Umbilical cord (tissue), 2 donors: Measurements from ENCODE around the gene IGSF9. TPM values are rescaled to one million over a fixed set of nuclear protein-coding genes. Genes with fewer than 3 reads are reported as not detected.

Experiments used
- DNase-seq: peaks from one replicate; pipeline ENCODE4 v3.0.0-alpha.2; 2015; ENCODE audit warnings: low spot score
- total RNA-seq: library from RNA; depleted of rRNA; stranded (reverse); fragments of >200 nt; gene quantifications from one replicate; pipeline ENCODE4 v1.2.3, GENCODE V29; 2014; ENCODE audit warnings: low replicate concordance; ENCODE audit not compliant: insufficient read depth

The IGSF9 gene, protein sequence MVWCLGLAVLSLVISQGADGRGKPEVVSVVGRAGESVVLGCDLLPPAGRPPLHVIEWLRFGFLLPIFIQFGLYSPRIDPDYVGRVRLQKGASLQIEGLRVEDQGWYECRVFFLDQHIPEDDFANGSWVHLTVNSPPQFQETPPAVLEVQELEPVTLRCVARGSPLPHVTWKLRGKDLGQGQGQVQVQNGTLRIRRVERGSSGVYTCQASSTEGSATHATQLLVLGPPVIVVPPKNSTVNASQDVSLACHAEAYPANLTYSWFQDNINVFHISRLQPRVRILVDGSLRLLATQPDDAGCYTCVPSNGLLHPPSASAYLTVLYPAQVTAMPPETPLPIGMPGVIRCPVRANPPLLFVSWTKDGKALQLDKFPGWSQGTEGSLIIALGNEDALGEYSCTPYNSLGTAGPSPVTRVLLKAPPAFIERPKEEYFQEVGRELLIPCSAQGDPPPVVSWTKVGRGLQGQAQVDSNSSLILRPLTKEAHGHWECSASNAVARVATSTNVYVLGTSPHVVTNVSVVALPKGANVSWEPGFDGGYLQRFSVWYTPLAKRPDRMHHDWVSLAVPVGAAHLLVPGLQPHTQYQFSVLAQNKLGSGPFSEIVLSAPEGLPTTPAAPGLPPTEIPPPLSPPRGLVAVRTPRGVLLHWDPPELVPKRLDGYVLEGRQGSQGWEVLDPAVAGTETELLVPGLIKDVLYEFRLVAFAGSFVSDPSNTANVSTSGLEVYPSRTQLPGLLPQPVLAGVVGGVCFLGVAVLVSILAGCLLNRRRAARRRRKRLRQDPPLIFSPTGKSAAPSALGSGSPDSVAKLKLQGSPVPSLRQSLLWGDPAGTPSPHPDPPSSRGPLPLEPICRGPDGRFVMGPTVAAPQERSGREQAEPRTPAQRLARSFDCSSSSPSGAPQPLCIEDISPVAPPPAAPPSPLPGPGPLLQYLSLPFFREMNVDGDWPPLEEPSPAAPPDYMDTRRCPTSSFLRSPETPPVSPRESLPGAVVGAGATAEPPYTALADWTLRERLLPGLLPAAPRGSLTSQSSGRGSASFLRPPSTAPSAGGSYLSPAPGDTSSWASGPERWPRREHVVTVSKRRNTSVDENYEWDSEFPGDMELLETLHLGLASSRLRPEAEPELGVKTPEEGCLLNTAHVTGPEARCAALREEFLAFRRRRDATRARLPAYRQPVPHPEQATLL
- 3.4 TPM for total RNA-seq

GRCh38 chr1:159945483-159946241 lies at the start of gene IGSF9:
TSS of gene IGSF9 (minus strand) at chr1:159945613. CDS start at chr1:159943454, 2,159 bp downstream.
- DNase-seq = peak; percentile 93

DNA sequence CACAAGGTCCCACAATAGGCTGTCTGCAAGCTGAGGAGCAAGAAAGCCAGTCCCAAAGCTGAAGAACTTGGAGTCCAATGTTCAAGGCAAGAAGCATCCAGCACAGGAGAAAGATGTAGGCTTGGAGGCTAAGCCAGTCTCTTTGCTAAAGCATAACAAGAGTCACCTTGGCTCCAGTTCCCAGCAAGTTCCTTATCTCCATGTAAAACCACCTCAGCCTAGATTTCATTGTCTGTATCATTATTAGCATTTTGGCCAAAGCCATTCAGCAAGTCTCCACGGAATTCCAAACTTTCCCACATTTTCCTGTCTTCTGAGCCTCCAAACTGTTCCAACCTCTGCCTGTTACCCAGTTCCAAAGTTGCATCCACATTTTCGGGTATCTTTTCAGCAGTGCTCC lies 49.5 kb upstream of the IGSF9 start:
- no peak for DNase-seq

DNA sequence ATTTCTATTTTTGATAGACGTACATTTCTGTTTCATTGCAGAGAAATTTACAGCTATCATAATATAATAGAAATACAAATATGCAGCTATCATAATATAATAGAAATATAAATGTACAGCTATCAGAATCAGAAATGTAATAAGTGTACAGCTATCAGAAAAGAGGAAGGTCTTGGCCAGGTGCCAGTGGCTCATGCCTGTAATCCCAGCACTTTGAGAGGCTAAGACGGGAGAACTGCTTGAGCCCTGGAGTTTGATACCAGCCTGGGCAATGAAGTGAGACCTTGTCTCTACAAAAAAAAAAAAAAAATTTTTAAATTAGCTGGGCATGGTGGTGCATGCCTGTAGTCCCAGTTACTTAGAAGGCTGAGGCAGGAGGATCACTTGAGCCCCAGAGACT lies 48.5 kb upstream of the IGSF9 start:
- no peak for DNase-seq

DNA sequence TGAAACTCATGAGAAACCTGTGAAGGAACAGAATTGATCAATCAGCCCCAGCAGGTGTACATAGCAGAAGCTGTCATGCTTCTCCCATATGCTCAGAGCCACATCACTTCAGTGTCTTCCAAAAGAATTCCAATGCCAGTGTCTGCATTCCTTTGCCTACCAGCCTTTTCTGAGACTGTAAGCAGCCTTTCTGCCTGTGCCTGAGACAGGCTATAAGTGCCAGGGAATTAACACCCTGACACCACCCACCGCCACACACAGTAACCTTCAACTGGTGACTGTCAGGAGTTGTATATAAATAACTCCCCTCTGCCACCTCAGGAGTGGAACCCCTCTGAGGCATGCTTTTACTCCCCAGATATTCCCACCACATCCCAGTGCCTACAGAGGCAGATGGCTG lies 46.7 kb upstream of the IGSF9 start:
- no peak for DNase-seq

DNA sequence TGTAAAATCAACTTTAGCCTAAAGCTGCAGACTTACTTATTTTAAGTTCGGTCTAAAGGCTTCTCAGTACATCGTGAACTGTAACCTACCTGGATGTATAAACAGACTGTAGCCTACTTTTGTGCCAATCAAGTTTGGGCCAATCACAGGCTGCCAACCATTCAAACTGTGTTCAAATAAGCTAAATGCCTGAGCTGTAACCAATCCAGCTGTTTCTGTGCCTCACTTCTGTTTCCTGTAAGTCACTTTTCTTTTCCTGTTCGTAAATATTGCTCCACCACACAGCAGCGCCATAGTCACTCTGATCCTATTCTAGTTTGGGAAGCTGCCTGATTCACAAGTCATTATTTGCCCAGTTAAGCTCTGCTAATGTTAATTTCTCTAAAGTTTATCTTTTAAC lies 46.1 kb upstream of the IGSF9 start:
- no peak for DNase-seq

GRCh38 chr1:159990005-159990404 lies 44.6 kb upstream of the IGSF9 start:
- DNase-seq = no peak

- DNase-seq = peak; percentile 64
These were observed 44.2 kb upstream of the IGSF9 start for GRCh38 chr1:159989581-159989980.

GRCh38 chr1:159988006-159988405 lies 42.6 kb upstream of the IGSF9 start:
- no peak for DNase-seq

DNA sequence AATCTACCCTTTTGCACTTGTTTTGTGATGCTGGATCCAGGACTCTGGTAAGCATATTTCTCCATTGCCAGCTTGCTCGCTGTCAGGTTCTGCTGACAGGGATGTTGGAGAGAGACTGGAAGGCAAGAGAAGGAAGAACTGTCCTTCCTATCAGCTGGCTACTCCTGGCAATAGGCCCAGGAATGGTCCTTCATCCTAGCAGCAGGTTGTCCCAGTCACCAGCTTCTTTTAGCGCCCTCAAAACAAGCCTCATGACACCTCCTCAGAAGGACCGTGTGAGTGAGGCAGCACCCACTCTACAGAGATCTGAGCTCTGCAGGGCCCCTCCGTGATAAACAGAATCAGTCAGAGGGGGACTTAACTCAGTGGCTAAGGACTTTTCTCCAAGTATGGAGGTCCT lies 41.8 kb upstream of the IGSF9 start:
- no peak for DNase-seq

DNA sequence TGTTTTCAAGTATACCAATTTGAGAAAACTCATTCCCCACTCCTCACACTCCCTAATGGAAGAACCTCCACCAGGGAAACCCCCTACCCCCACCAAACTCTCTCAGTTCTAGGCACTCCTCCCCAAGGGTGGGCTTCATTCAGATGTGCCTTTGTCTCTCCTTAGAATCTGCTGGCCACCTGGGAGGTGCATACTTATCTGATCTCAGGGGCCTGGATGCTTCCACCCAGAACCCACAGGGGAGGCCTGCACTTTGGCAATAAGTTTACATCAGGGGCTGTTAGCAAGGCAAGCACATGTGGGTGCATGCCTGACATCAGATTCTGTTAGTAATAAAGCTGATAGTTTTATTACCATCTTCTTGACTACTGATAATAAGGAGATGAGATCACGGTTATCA lies 41.1 kb upstream of the IGSF9 start:
- no peak for DNase-seq

DNA sequence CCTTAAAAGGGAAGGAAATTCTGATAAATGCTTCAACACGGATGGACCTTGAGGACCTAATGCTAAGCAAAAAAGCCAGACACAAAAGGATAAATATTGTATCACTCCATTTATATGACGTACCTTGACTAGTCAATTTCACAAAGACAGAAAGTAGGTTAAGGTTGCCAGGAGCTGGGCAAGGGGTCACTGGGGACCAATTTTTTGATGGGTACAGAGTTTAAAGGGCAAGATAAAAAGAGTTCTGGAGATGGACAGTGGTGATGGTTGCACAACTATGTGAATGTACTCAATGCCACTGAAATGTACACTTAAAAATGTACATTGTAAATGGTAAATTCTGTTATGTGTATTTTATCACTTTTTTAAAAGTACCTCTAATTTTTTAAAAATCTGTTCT lies 40.7 kb upstream of the IGSF9 start:
- DNase-seq = no peak

- DNase-seq = no peak
These were observed 40.1 kb upstream of the IGSF9 start for GRCh38 chr1:159985473-159985872.

GRCh38 chr1:159983681-159984080 lies 38.3 kb upstream of the IGSF9 start:
- no peak for DNase-seq

DNA sequence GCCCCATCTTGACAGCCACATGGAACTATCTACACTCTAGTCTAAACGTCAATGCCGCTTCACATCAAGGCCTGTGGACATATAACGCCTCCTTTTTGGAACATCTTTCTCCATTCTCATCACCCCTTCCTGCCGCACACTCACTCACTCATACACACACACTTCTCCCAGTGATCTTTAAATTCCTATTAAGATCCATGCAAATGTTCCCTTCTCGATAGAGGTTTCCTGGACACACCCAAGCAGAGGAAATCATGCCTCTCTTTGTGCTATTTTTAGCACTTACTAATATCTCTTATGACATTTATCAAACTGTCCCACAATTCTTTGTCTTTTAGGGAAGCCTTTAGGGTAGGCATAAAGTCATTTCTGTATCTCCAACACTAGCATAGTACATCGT lies 36.9 kb upstream of the IGSF9 start:
- no peak for DNase-seq

GRCh38 chr1:159981351-159982055 lies 36.1 kb upstream of the IGSF9 start:
- no peak for DNase-seq

GRCh38 chr1:159980786-159981185 lies 35.4 kb upstream of the IGSF9 start:
- no peak for DNase-seq

DNA sequence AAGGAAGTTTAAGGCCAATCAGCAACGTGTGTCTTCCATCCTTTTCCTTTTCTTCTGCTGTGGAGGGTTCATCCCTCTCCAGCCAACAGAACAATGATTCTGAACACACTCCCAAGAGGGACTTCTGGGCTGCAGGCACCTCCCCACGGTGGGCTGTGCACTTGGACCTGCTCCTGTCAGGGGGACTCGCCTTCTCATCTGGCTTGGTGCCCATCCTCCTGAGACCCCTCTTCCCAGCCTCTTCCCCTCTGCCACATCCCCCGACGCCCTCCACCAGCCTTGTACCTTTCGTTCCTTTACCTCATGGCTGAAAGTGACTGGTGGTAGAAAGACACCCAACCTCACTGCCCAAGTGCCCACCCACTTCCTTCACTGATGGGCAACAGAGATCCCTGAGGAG lies 34.7 kb upstream of the IGSF9 start:
- no peak for DNase-seq

DNA sequence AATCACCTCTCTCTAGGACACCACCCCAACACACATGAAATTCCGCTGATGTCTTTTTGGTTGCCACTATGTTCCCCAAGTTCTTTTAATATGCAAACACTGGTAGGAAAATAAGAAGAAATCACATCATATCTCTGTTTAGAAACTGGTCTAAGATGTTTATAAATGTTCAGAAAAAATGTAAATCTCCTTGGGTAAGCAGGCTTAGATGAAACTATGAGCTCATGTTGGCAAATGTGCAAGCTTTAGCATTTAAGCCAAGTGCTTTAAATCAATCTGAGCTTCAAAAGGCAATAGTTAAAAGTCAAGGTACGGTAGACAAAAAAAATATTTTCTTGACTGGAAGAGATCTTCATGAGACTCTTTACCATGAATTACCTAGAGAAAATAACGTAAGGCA lies 33.8 kb upstream of the IGSF9 start:
- DNase-seq = peak; percentile 83

DNA sequence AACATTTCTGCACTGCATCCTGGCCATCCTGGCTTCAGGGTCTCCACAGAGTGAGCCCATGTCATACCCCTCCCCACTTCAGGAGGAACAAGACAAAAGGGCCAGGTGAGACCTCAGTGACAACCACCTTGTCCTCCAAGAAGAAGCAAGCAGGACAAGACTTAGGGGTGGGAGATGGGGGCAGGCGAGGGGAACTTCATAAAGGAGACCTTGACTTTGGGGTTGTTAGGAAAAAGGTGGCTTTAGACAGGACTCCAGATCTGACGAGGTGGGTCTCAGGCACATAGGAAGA lies 32.6 kb upstream of the IGSF9 start:
- no peak for DNase-seq

GRCh38 chr1:159977364-159978106 lies 32.1 kb upstream of the IGSF9 start:
- no peak for DNase-seq
